IMR-90 (cell line): ENCODE results near the gene ID3. TPM values are rescaled to one million over a fixed set of nuclear protein-coding genes. Genes with fewer than 3 reads are reported as not detected.

Experiments
- ATAC-seq: fragments of 200-7000 bp; cut with Tn5 transposase; 2 replicates; pipeline ENCODE4 v1.9.1; 2020; ENCODE audit warnings: low read depth, mild to moderate bottlenecking, moderate library complexity
- BruUV-seq: library from RNA; stranded (reverse); fragments of 400-500 nt; replicated peaks from 2 replicates; lab custom pipeline; 2021; lab: Mats Ljungman, UMichigan
- CTCF ChIA-PET: fragments of 300-600 bp; formaldehyde crosslinking; extraction: SDS; loops from one replicate; lab custom pipeline; 2021; ENCODE audit warnings: antibody characterized with exemption; lab: Yijun Ruan, JAX
- POLR2A ChIA-PET: fragments of 300-600 bp; sonication (Branson Sonifier 250); formaldehyde crosslinking; loops from one replicate; lab custom pipeline; 2022; ENCODE audit warnings: antibody characterized with exemption; ENCODE audit not compliant: unreplicated experiment; lab: Charles Lee
- DNase-seq: peaks from one replicate; pipeline ENCODE4 v3.0.0; 2013
- H2AFZ ChIP-seq: replicated peaks from 2 replicates; pipeline ENCODE3; 2013; ENCODE audit warnings: low read length, mild to moderate bottlenecking; ENCODE audit not compliant: poor library complexity
- H2AK5ac ChIP-seq: 2 replicates; pipeline ENCODE4 v1.6.1; 2013; ENCODE audit warnings: low read depth, low read length, inconsistent platforms
- H2AK9ac ChIP-seq: replicated peaks from 2 replicates; pipeline ENCODE3; 2013; ENCODE audit warnings: mild to moderate bottlenecking, low read depth, low read length, moderate library complexity; ENCODE audit not compliant: poor library complexity
- H2BK120ac ChIP-seq: 2 replicates; pipeline ENCODE4 v1.6.1; 2013; ENCODE audit warnings: low read depth, low read length, inconsistent platforms
- H2BK15ac ChIP-seq: 3 replicates; pipeline ENCODE4 v1.6.1; 2013; ENCODE audit warnings: low read depth, low read length, inconsistent platforms
- H2BK20ac ChIP-seq: 2 replicates; pipeline ENCODE4 v1.6.1; 2013; ENCODE audit warnings: low read depth, mild to moderate bottlenecking, inconsistent platforms, low read length, moderate library complexity
- H2BK5ac ChIP-seq: 2 replicates; pipeline ENCODE4 v1.6.1; 2013; ENCODE audit warnings: mild to moderate bottlenecking, low read depth, low read length, inconsistent platforms; ENCODE audit not compliant: poor library complexity, severe bottlenecking
- H3K14ac ChIP-seq: replicated peaks from 2 replicates; pipeline ENCODE4 v1.6.1; 2013; ENCODE audit warnings: low read depth, low read length, inconsistent platforms
- H3K18ac ChIP-seq: 2 replicates; pipeline ENCODE4 v1.6.1; 2013; ENCODE audit warnings: low read depth, low read length, control low read depth
- H3K23ac ChIP-seq: 2 replicates; pipeline ENCODE4 v1.6.1; 2013; ENCODE audit warnings: low read depth, low read length, inconsistent platforms
- H3K27ac ChIP-seq: 2 replicates; pipeline ENCODE4 v1.5.1; 2013; ENCODE audit warnings: mild to moderate bottlenecking, control low read depth, low read length; ENCODE audit not compliant: insufficient read depth
- H3K27me3 ChIP-seq: 2 replicates; pipeline ENCODE4 v1.6.1; 2013; ENCODE audit warnings: low read length; ENCODE audit not compliant: control insufficient read depth, insufficient read depth
- H3K36me3 ChIP-seq: 2 replicates; pipeline ENCODE4 v1.6.1; 2013; ENCODE audit warnings: low read length, mixed read lengths; ENCODE audit not compliant: control insufficient read depth, insufficient read depth
- H3K4ac ChIP-seq: 2 replicates; pipeline ENCODE4 v1.6.1; 2013; ENCODE audit warnings: low read depth, low read length, inconsistent platforms
- H3K4me1 ChIP-seq: 2 replicates; pipeline ENCODE4 v1.6.1; 2013; ENCODE audit warnings: low read length, mixed read lengths; ENCODE audit not compliant: control insufficient read depth, insufficient read depth
- H3K4me2 ChIP-seq: 2 replicates; pipeline ENCODE4 v1.6.1; 2013; ENCODE audit warnings: low read depth, mild to moderate bottlenecking, control low read depth, low read length, moderate library complexity
- H3K4me3 ChIP-seq: 2 replicates; pipeline ENCODE4 v1.5.1; 2013; ENCODE audit warnings: low read depth, mild to moderate bottlenecking, control low read depth, low read length, moderate library complexity; ENCODE audit not compliant: insufficient read depth
- H3K56ac ChIP-seq: 2 replicates; pipeline ENCODE4 v1.6.1; 2013; ENCODE audit warnings: low read length, inconsistent platforms; ENCODE audit not compliant: insufficient read depth; ENCODE audit errors: extremely low read depth
- H3K79me1 ChIP-seq, 2 experiments: 2 replicates each; pipeline ENCODE4 v1.6.1; 2013; ENCODE audit warnings: low read length in 2 of 2, inconsistent platforms in 1 of 2, low read depth in 1 of 2
- H3K9ac ChIP-seq: 2 replicates; pipeline ENCODE4 v1.6.1; 2013; ENCODE audit warnings: low read depth, low read length, control low read depth
- H3K9me1 ChIP-seq: 2 replicates; pipeline ENCODE4 v1.6.1; 2013; ENCODE audit warnings: low read length, inconsistent platforms; ENCODE audit not compliant: insufficient read depth
- H3K9me3 ChIP-seq: 2 replicates; pipeline ENCODE4 v1.6.1; 2013; ENCODE audit warnings: low read length; ENCODE audit not compliant: control insufficient read depth, insufficient read depth
- H4K20me1 ChIP-seq: 2 replicates; pipeline ENCODE4 v1.6.1; 2013; ENCODE audit warnings: low read length, inconsistent platforms; ENCODE audit not compliant: insufficient read depth
- H4K5ac ChIP-seq: 2 replicates; pipeline ENCODE4 v1.6.1; 2013; ENCODE audit warnings: mild to moderate bottlenecking, low read depth, low read length, control low read depth
- H4K8ac ChIP-seq, 2 experiments: 2 replicates each; pipeline ENCODE4 v1.6.1; 2013; ENCODE audit warnings: low read depth in 2 of 2, low read length in 2 of 2, control low read depth in 1 of 2, inconsistent platforms in 1 of 2
- H4K91ac ChIP-seq: 2 replicates; pipeline ENCODE4 v1.6.1; 2013; ENCODE audit warnings: low read depth, low read length, inconsistent platforms; ENCODE audit not compliant: insufficient read depth
- MAZ ChIP-seq: IDR thresholded peaks from 2 replicates; pipeline ENCODE4 v1.6.1; 2012; ENCODE audit warnings: low read depth, mild to moderate bottlenecking, low read length, improper control_type of control experiment, moderate library complexity, borderline replicate concordance
- NFE2L2 ChIP-seq: fragments of 150-350 bp; IDR thresholded peaks from 2 replicates; pipeline ENCODE4 v1.6.1; 2016; ENCODE audit warnings: low read depth, mild to moderate bottlenecking, low read length
- POLR2A ChIP-seq: IDR thresholded peaks from 2 replicates; pipeline ENCODE4 v1.6.1; 2012; ENCODE audit warnings: mild to moderate bottlenecking, low read depth, low read length
- RAD21 ChIP-seq: IDR thresholded peaks from 2 replicates; pipeline ENCODE4 v1.6.1; 2012; ENCODE audit warnings: low read length, improper control_type of control experiment
- RCOR1 ChIP-seq: IDR thresholded peaks from 2 replicates; pipeline ENCODE4 v1.6.1; 2012; ENCODE audit warnings: mild to moderate bottlenecking, low read length, improper control_type of control experiment; ENCODE audit not compliant: insufficient replicate concordance
- WGBS, 2 experiments: methylation state at CpG; one replicate each; pipeline versions ENCODE4 v1.1.5 to v1.1.7; 2013; ENCODE audit warnings: missing lambda C conversion rate in 2 of 2; ENCODE audit not compliant: insufficient read length in 1 of 2; ENCODE audit errors: extremely low coverage in 2 of 2; 5-methylcytosine and 5-hydroxymethylcytosine counted together
- dilution Hi-C: fragments of 300-500 bp; cut with HindIII; formaldehyde crosslinking; loops from one replicate; pipeline ENCODE4 v1.14.3; 2018; ENCODE audit warnings: low sequenced_read_pairs; ENCODE audit not compliant: unreplicated experiment
- in situ Hi-C: fragments of 300-500 bp; cut with MboI; formaldehyde crosslinking; loops from 3 replicates; pipeline ENCODE4 v1.14.3; 2019; ENCODE audit warnings: low sequenced_read_pairs, inconsistent platforms, mixed read lengths
- intact Hi-C: fragments of 100-400 bp; cut with micrococcal nuclease; formaldehyde crosslinking; loops from 2 replicates; pipeline ENCODE4 v1.10.0; 2022
- polyA plus RNA-seq, 3 experiments: library from polyadenylated mRNA; depleted of rRNA; stranded (reverse); fragments of >200 nt; gene quantifications; 2 replicates each; pipeline ENCODE4 v1.2.3, GENCODE V29; 2012; ENCODE audit warnings: low replicate concordance in 1 of 3
- total RNA-seq: library from RNA; depleted of rRNA; stranded (reverse); fragments of >200 nt; gene quantifications from 2 replicates; pipeline ENCODE4 v1.2.3, GENCODE V29; 2012
- TF ChIP-seq, protein P1 (sequence below): fragments of 150-350 bp; IDR thresholded peaks from 2 replicates; pipeline ENCODE4 v1.6.1; 2016; ENCODE audit warnings: low read depth, mild to moderate bottlenecking, low read length, moderate library complexity, borderline replicate concordance
- TF ChIP-seq, protein P2 (sequence below): fragments of 150-350 bp; IDR thresholded peaks from 2 replicates; pipeline ENCODE4 v1.6.1; 2017; ENCODE audit warnings: mild to moderate bottlenecking, antibody characterized with exemption, low read length, low read depth

ID3 gene
- total and polyA plus RNA-seq, 2 of the 4 experiments (the other 2 are of a cell fraction): 109 to 304 TPM

DNA sequence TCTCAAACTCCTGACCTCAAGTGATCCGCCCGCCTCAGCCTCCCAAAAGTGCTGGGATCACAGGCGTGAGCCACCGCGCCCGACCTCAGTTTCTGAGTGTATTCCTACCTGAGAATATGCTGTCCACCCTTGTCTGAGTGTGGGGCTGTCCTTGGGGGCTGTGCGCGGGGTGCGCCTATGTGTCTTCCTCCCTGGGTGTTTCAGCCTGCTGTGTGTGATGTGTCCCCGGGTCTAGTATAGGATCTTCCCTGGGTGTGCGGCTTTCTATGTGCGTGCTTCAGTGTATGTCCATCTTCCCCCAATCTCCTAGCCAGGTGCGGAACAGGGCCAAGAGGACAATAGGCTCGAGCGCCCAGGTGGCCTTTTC, 8.3 kb upstream of the ID3 start:
- Histone ChIP-seq H3K18ac (peak overlapping the region; percentile 55), H2AK5ac (peak overlapping the region; percentile 98), H2AK9ac (peak overlapping the region; percentile 7), H3K4ac (peak overlapping the region; percentile 82), H3K9ac (peak overlapping the region; percentile 24; the same call in 1 of the 2 replicates), H3K27ac (peak overlapping the region; percentile 31), H3K23ac (peak overlapping the region; percentile 84), H2BK5ac (peak overlapping the region; percentile 5), H2BK15ac (peak overlapping the region; percentile 98; the same call in 1 of the 3 replicates), H3K4me1 (peaks cover 24% of the 10 kb centered on the region), H3K4me3 (no peak overlapping the region), H4K5ac (peak overlapping the region; percentile 81), H3K27me3 (no peaks in the 10 kb centered on the region), H3K14ac (peak overlapping the region; percentile 60), H3K56ac (no peak overlapping the region), H3K36me3 (no peaks in the 10 kb centered on the region), H3K79me1 (peaks cover 14 to 30% of the 10 kb centered on the region in 2 experiments; a peak in 3 of 4 replicates), H3K4me2 (peak overlapping the region; percentile 48), H4K8ac (peak overlapping the region; percentile 80 to 98), H3K9me3 (no peaks in the 10 kb centered on the region), H2BK20ac (peak overlapping the region; percentile 90; the same call in 1 of the 2 replicates), H4K91ac (peak overlapping the region; percentile 95), H4K20me1 (no peaks in the 10 kb centered on the region), H2BK120ac (peak overlapping the region; percentile 86), H3K9me1 (peaks cover 12% of the 10 kb centered on the region), H2AFZ (peak overlapping the region; percentile 89)
- dilution Hi-C loops (no loop called here), in situ Hi-C loops (no loop called here), intact Hi-C loops (no loop called here)
- ATAC-seq (no peak), DNase-seq (no peak)
- CTCF ChIA-PET: no interaction called here
- no TSS peak for BruUV-seq
- TF ChIP-seq RCOR1 (no peak), POLR2A (no peak; the same call in 1 of the 2 replicates), RAD21 (no peak), MAZ (no peak), NFE2L2 (no peak)
- TF ChIP-seq, protein P1, sequence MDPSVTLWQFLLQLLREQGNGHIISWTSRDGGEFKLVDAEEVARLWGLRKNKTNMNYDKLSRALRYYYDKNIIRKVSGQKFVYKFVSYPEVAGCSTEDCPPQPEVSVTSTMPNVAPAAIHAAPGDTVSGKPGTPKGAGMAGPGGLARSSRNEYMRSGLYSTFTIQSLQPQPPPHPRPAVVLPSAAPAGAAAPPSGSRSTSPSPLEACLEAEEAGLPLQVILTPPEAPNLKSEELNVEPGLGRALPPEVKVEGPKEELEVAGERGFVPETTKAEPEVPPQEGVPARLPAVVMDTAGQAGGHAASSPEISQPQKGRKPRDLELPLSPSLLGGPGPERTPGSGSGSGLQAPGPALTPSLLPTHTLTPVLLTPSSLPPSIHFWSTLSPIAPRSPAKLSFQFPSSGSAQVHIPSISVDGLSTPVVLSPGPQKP: no peak
- TF ChIP-seq, protein P2, sequence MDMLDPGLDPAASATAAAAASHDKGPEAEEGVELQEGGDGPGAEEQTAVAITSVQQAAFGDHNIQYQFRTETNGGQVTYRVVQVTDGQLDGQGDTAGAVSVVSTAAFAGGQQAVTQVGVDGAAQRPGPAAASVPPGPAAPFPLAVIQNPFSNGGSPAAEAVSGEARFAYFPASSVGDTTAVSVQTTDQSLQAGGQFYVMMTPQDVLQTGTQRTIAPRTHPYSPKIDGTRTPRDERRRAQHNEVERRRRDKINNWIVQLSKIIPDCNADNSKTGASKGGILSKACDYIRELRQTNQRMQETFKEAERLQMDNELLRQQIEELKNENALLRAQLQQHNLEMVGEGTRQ: no peak
- POLR2A ChIA-PET: no interaction called here
- WGBS, 2 experiments: 60% methylated on average over 2 of the region's 15 CpGs; no CpG with 5 or more reads in 1 of the 2 experiments
